22Rv1 (cell line): ENCODE results near the gene PREX1.

Experiments used
- CTCF ChIP-seq: fragments of 450-650 bp; IDR thresholded peaks from 2 replicates; pipeline ENCODE4 v1.5.1; 2017; ENCODE audit warnings: mild to moderate bottlenecking
- ZFX ChIP-seq: fragments of 450-650 bp; IDR thresholded peaks from 2 replicates; pipeline ENCODE4 v1.6.1; 2017; ENCODE audit warnings: antibody characterized with exemption, borderline replicate concordance

DNA sequence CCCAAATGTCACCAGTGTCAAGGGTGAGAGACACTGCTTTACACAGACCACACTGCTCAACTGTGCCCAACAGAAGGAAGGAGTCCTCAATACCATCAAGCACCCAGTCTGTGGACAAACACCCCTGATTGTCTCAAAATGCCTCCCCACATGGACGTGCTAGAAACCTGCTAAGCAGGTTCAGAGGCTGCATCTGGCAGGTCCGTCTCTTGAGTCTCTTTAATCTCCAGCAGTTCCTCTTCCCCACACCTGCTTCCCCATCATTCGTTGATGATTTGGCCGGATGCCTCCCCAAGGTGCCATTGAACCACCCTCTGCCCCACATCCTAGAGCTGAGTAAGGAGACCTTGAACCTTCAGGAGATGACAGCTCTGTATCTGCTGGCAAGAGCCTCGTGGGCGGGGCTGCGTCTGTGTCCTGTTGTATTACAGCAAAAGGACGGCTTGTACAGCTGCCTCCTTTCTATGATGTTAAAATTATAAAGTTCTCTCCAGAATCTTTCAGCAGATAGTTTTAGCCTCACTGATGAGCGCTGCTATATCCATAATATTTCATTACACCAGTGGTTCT lies 179.2 kb downstream of the PREX1 start:
- TF ChIP-seq CTCF (no peak), ZFX (no peak)
